Loucy (cell line): ENCODE measurements around the gene CHRNA1.

ENCODE experiments used
- H2AFZ ChIP-seq: fragments of 200-600 bp; sonication (generic); 2 replicates; pipeline ENCODE4 v1.6.0; 2016; ENCODE audit warnings: antibody characterized with exemption, mild to moderate bottlenecking, low read length, moderate library complexity
- H3F3A ChIP-seq: fragments of 200-600 bp; 2 replicates; pipeline ENCODE4 v1.6.0; 2016; ENCODE audit warnings: antibody characterized with exemption, low read depth, mild to moderate bottlenecking
- H3K27me3 ChIP-seq: fragments of 200-600 bp; sonication (generic); 2 replicates; pipeline ENCODE4 v1.6.1; 2014; ENCODE audit warnings: low read length, mild to moderate bottlenecking; ENCODE audit not compliant: insufficient read depth, poor library complexity, severe bottlenecking
- H3K36me3 ChIP-seq: fragments of 200-600 bp; sonication (generic); 2 replicates; pipeline ENCODE4 v1.6.1; 2016; ENCODE audit warnings: low read length; ENCODE audit not compliant: insufficient read depth
- H3K4me1 ChIP-seq: fragments of 200-600 bp; sonication (generic); 2 replicates; pipeline ENCODE4 v1.5.1; 2014; ENCODE audit warnings: low read length, mild to moderate bottlenecking; ENCODE audit not compliant: insufficient read depth, poor library complexity, severe bottlenecking
- H3K4me2 ChIP-seq: fragments of 200-600 bp; sonication (generic); 2 replicates; pipeline ENCODE4 v1.6.0; 2014; ENCODE audit warnings: antibody characterized with exemption, low read length, low read depth, mild to moderate bottlenecking; ENCODE audit not compliant: poor library complexity, severe bottlenecking
- H3K4me3 ChIP-seq: fragments of 200-600 bp; sonication (generic); 2 replicates; pipeline ENCODE4 v1.5.1; 2014; ENCODE audit warnings: low read length, mild to moderate bottlenecking, mixed read lengths; ENCODE audit not compliant: poor library complexity, severe bottlenecking
- H3K79me2 ChIP-seq: fragments of 200-600 bp; sonication (generic); 2 replicates; pipeline ENCODE4 v1.6.1; 2014; ENCODE audit warnings: low read length; ENCODE audit not compliant: insufficient read depth
- H3K9ac ChIP-seq: fragments of 200-600 bp; sonication (generic); 2 replicates; pipeline ENCODE4 v1.6.0; 2014; ENCODE audit warnings: mild to moderate bottlenecking, low read depth, low read length, moderate library complexity; ENCODE audit not compliant: poor library complexity, severe bottlenecking
- H3K9me2 ChIP-seq: fragments of 200-600 bp; sonication (generic); replicated peaks from 2 replicates; pipeline ENCODE4 v1.6.1; 2016; ENCODE audit warnings: low read depth, low read length, mixed read lengths
- H3K9me3 ChIP-seq: fragments of 200-600 bp; sonication (generic); 2 replicates; pipeline ENCODE4 v1.6.1; 2014; ENCODE audit warnings: mild to moderate bottlenecking, antibody characterized with exemption, low read length, low read depth; ENCODE audit not compliant: insufficient read depth
- H4K20me1 ChIP-seq: fragments of 200-600 bp; sonication (generic); 2 replicates; pipeline ENCODE4 v1.6.0; 2014; ENCODE audit warnings: antibody characterized with exemption, low read length, mild to moderate bottlenecking; ENCODE audit not compliant: insufficient read depth, poor library complexity, severe bottlenecking
- CTCF ChIP-seq: fragments of 200-600 bp; sonication (generic); conservative IDR thresholded peaks from 2 replicates; pipeline ENCODE4 v1.5.1; 2014; ENCODE audit warnings: mild to moderate bottlenecking, antibody characterized with exemption, low read length
- EZH2phosphoT487 ChIP-seq: fragments of 200-600 bp; IDR thresholded peaks from 2 replicates; pipeline ENCODE4 v1.6.1; 2018; ENCODE audit warnings: antibody characterized with exemption, mild to moderate bottlenecking, moderate library complexity, borderline replicate concordance

Gene CHRNA1

GRCh38 chr2:174761837-174762236, 2.4 kb downstream of the CHRNA1 start:
- no peaks in the 10 kb centered on the region for H4K20me1 ChIP-seq

GRCh38 chr2:174760845-174761473, 3.3 kb downstream of the CHRNA1 start:
- no peak overlapping the region for H2AFZ ChIP-seq
- H3K36me3 ChIP-seq: no peaks in the 10 kb centered on the region
- H3K9ac ChIP-seq: no peak overlapping the region
- no peaks in the 10 kb centered on the region for H3F3A ChIP-seq
- H3K9me3 ChIP-seq: no peaks in the 10 kb centered on the region
- TF ChIP-seq CTCF: no peak
- TF ChIP-seq EZH2phosphoT487: no peak
- no peaks in the 10 kb centered on the region for H3K9me2 ChIP-seq
- no peaks in the 10 kb centered on the region for H3K27me3 ChIP-seq
- no peak overlapping the region for H3K4me3 ChIP-seq
- H3K79me2 ChIP-seq: no peaks in the 10 kb centered on the region
- H3K4me2 ChIP-seq: no peak overlapping the region
- no peaks in the 10 kb centered on the region for H3K4me1 ChIP-seq
- no peaks in the 10 kb centered on the region for H4K20me1 ChIP-seq

More at GRCh38 chr2:174761837-174762236, 2.4 kb downstream of the CHRNA1 start:
- Histone ChIP-seq H3K9me2 (no peaks in the 10 kb centered on the region), H3K27me3 (no peaks in the 10 kb centered on the region), H3K9ac (no peak overlapping the region), H3K4me2 (no peak overlapping the region), H3K4me1 (no peaks in the 10 kb centered on the region), H3F3A (no peaks in the 10 kb centered on the region), H3K9me3 (no peaks in the 10 kb centered on the region), H2AFZ (no peak overlapping the region), H3K4me3 (no peak overlapping the region), H3K36me3 (no peaks in the 10 kb centered on the region), H3K79me2 (no peaks in the 10 kb centered on the region)
- no peak for TF ChIP-seq CTCF
- TF ChIP-seq EZH2phosphoT487: no peak

GRCh38 chr2:174759381-174760065, 4.7 kb downstream of the CHRNA1 start:
- H2AFZ ChIP-seq: no peak overlapping the region
- no peak overlapping the region for H3K4me2 ChIP-seq
- TF ChIP-seq CTCF (no peak), EZH2phosphoT487 (no peak)
- no peak overlapping the region for H3K9ac ChIP-seq
- no peaks in the 10 kb centered on the region for H3F3A ChIP-seq
- H3K79me2 ChIP-seq: no peaks in the 10 kb centered on the region
- H3K36me3 ChIP-seq: no peaks in the 10 kb centered on the region
- H3K27me3 ChIP-seq: no peaks in the 10 kb centered on the region
- no peaks in the 10 kb centered on the region for H4K20me1 ChIP-seq
- H3K4me1 ChIP-seq: no peaks in the 10 kb centered on the region
- no peak overlapping the region for H3K4me3 ChIP-seq
- H3K9me2 ChIP-seq: no peaks in the 10 kb centered on the region
- no peaks in the 10 kb centered on the region for H3K9me3 ChIP-seq
